SU-DHL-6 (cell line): ENCODE results near the gene LRP6.

ENCODE experiments used
- EZH2phosphoT487 ChIP-seq: fragments of 200-600 bp; sonication (generic), shearing (Covaris generic); conservative IDR thresholded peaks from 2 replicates; pipeline ENCODE4 v1.6.1; 2018; ENCODE audit warnings: mild to moderate bottlenecking, antibody characterized with exemption, low read length, moderate library complexity, mixed read lengths
- TF ChIP-seq, protein P1 (sequence below): fragments of 200-600 bp; sonication (generic); IDR thresholded peaks from one replicate; pipeline ENCODE4 v1.5.1; 2017; ENCODE audit warnings: antibody characterized with exemption, mild to moderate bottlenecking, low read length, moderate library complexity; ENCODE audit not compliant: insufficient read depth, poor library complexity, severe bottlenecking

DNA sequence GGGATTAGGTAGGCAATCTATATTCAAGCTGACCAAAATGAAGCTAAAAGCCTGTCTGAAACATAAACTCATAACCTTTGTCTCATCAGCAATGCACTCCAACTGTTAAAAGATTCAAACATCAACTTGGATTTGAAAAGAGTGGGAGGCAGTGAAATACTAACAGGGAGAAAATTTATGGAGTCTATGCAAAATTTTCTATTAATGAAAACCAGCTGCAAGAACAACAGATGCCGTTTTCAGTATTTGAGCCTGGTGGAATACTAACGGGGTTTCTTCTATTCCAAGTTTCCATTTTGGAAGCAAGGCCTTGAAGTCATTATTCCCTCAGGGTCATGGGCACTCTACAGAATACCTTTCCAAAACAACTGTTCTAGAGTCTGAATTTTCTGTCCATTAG lies 88.3 kb downstream of the LRP6 start:
- TF ChIP-seq, protein P1, sequence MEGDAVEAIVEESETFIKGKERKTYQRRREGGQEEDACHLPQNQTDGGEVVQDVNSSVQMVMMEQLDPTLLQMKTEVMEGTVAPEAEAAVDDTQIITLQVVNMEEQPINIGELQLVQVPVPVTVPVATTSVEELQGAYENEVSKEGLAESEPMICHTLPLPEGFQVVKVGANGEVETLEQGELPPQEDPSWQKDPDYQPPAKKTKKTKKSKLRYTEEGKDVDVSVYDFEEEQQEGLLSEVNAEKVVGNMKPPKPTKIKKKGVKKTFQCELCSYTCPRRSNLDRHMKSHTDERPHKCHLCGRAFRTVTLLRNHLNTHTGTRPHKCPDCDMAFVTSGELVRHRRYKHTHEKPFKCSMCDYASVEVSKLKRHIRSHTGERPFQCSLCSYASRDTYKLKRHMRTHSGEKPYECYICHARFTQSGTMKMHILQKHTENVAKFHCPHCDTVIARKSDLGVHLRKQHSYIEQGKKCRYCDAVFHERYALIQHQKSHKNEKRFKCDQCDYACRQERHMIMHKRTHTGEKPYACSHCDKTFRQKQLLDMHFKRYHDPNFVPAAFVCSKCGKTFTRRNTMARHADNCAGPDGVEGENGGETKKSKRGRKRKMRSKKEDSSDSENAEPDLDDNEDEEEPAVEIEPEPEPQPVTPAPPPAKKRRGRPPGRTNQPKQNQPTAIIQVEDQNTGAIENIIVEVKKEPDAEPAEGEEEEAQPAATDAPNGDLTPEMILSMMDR = no peak
- TF ChIP-seq EZH2phosphoT487 = no peak
